Breast epithelium (tissue), 4 donors: ENCODE results near the gene RFX3. TPM values are rescaled to one million over a fixed set of nuclear protein-coding genes. Genes with fewer than 3 reads are reported as not detected.

Source experiments
- DNase-seq, 2 donors: peaks; one replicate each; pipeline ENCODE4 v3.0.0-alpha.2; 2019; ENCODE audit warnings: low spot score in 2 of 2
- H3K27ac ChIP-seq, 2 donors: fragments of 200-600 bp; sonication (generic) in 1 of 2; one replicate each; pipeline ENCODE4 v1.5.1; 2016 to 2019; ENCODE audit warnings: mild to moderate bottlenecking in 1 of 2
- H3K27me3 ChIP-seq, 2 donors: fragments of 200-600 bp; sonication (generic) in 1 of 2; one replicate each; pipeline versions ENCODE4 v1.5.1 to v1.6.0; 2017 to 2019; ENCODE audit warnings: control low read depth in 1 of 2, mild to moderate bottlenecking in 1 of 2
- H3K36me3 ChIP-seq: fragments of 200-600 bp; one replicate; pipeline ENCODE4 v1.5.1; 2019
- H3K4me1 ChIP-seq, 2 donors: fragments of 200-600 bp; sonication (generic); one replicate each; pipeline ENCODE4 v1.5.1; 2016 to 2019; ENCODE audit warnings: control low read depth in 1 of 2
- H3K4me3 ChIP-seq, 3 donors: fragments of 200-600 bp; sonication (generic); 1 replicate in 2 of 3; 2 replicates in 1 of 3; pipeline ENCODE4 v1.5.1; 2016 to 2019; ENCODE audit warnings: mild to moderate bottlenecking in 3 of 3, moderate library complexity in 2 of 3
- H3K9me3 ChIP-seq, 2 donors: fragments of 200-600 bp; sonication (generic) in 1 of 2; one replicate each; pipeline ENCODE4 v1.5.1; 2016 to 2019; ENCODE audit warnings: control low read depth in 1 of 2
- CTCF ChIP-seq, 3 donors: fragments of 450-650 bp; IDR thresholded peaks; one replicate each; pipeline ENCODE4 v1.5.1; 2016 to 2017; ENCODE audit warnings: antibody characterized with exemption in 3 of 3, mild to moderate bottlenecking in 3 of 3, moderate library complexity in 3 of 3
- POLR2A ChIP-seq: fragments of 450-650 bp; IDR thresholded peaks from one replicate; pipeline ENCODE4 v1.6.1; 2016; ENCODE audit warnings: antibody characterized with exemption, mild to moderate bottlenecking, moderate library complexity
- POLR2AphosphoS5 ChIP-seq, 3 donors: sonication (generic); formaldehyde crosslinking; IDR thresholded peaks; one replicate each; pipeline ENCODE4 v1.6.1; 2017; ENCODE audit warnings: antibody characterized with exemption in 3 of 3
- intact Hi-C: fragments of 100-400 bp; cut with DNase I; formaldehyde crosslinking; loops from one replicate; pipeline ENCODE4 v1.15.1; 2023; ENCODE audit warnings: low total_unique reads
- total RNA-seq, 3 donors: library from RNA; depleted of rRNA; stranded (reverse); fragments of >200 nt; gene quantifications; one replicate each; pipeline ENCODE4 v1.1.0, GENCODE V29; 2016

RFX3 gene
- total RNA-seq, 3 donors from 2014 or later: 9.3 to 18.0 (median 13.8) TPM

GRCh38 chr9:3528451-3528850 is 2.6 kb upstream of the RFX3 start:
- Histone ChIP-seq H3K4me3 (no peak overlapping the region), H3K27me3 (no peaks in the 10 kb centered on the region), H3K4me1 (no peaks in the 10 kb centered on the region), H3K9me3 (no peaks in the 10 kb centered on the region), H3K36me3 (no peaks in the 10 kb centered on the region), H3K27ac (no peak overlapping the region)
- intact Hi-C loops: no loop called here
- no peak for DNase-seq
- TF ChIP-seq POLR2A (no peak), POLR2AphosphoS5 (IDR thresholded peaks at IDR 0.05) (no peak), CTCF (IDR thresholded peaks at IDR 0.05) (no peak)

GRCh38 chr9:3526997-3527940 is 1.5 kb upstream of the RFX3 start:
- no peaks in the 10 kb centered on the region for H3K27me3 ChIP-seq
- H3K9me3 ChIP-seq: no peaks in the 10 kb centered on the region
- peak overlapping the region; percentile 82 to 89 (median 84) for H3K4me3 ChIP-seq
- DNase-seq: peak in 1 of 2 donors; percentile 24
- no peak for TF ChIP-seq POLR2AphosphoS5 (IDR thresholded peaks at IDR 0.05)
- TF ChIP-seq POLR2A: no peak
- no peak for TF ChIP-seq CTCF (IDR thresholded peaks at IDR 0.05)
- no peaks in the 10 kb centered on the region for H3K36me3 ChIP-seq
- intact Hi-C loops: no loop called here
- H3K4me1 ChIP-seq: no peaks in the 10 kb centered on the region
- H3K27ac ChIP-seq: peak overlapping the region; percentile 98 to 100

GRCh38 chr9:3526165-3526996 is 580 bp upstream of the RFX3 start:
- no peaks in the 10 kb centered on the region for H3K4me1 ChIP-seq

GRCh38 chr9:3525096-3525835 is 535 bp downstream of the RFX3 start:
- no peak for DNase-seq
- intact Hi-C loops: no loop called here
- no peak for TF ChIP-seq POLR2AphosphoS5 (IDR thresholded peaks at IDR 0.05)
- H3K27me3 ChIP-seq: no peaks in the 10 kb centered on the region
- H3K4me3 ChIP-seq: peak overlapping the region; percentile 82 to 89 (median 84)
- no peaks in the 10 kb centered on the region for H3K36me3 ChIP-seq
- no peaks in the 10 kb centered on the region for H3K9me3 ChIP-seq
- peak overlapping the region; percentile 98 to 100 for H3K27ac ChIP-seq
- no peaks in the 10 kb centered on the region for H3K4me1 ChIP-seq

More at GRCh38 chr9:3526165-3526996, 580 bp upstream of the RFX3 start:
- H3K27ac ChIP-seq: peak overlapping the region; percentile 98 to 100
- DNase-seq: peak; percentile 79 to 85
- H3K36me3 ChIP-seq: no peaks in the 10 kb centered on the region
- H3K9me3 ChIP-seq: no peaks in the 10 kb centered on the region
- TF ChIP-seq CTCF (IDR thresholded peaks at IDR 0.05) (peak in 1 of 3 donors; percentile 11), POLR2AphosphoS5 (IDR thresholded peaks at IDR 0.05) (peak; percentile 85 to 98 (median 95)), POLR2A (peak; percentile 92)
- intact Hi-C loops: no loop called here
- H3K4me3 ChIP-seq: peak overlapping the region; percentile 82 to 89 (median 84)
- H3K27me3 ChIP-seq: no peaks in the 10 kb centered on the region

GRCh38 chr9:3521966-3522365 is 3.8 kb downstream of the RFX3 start:
- no peak for DNase-seq
- Histone ChIP-seq H3K36me3 (no peaks in the 10 kb centered on the region), H3K4me1 (no peaks in the 10 kb centered on the region), H3K27me3 (no peaks in the 10 kb centered on the region), H3K27ac (no peak overlapping the region), H3K4me3 (no peak overlapping the region), H3K9me3 (no peaks in the 10 kb centered on the region)
- TF ChIP-seq CTCF (IDR thresholded peaks at IDR 0.05) (no peak), POLR2AphosphoS5 (IDR thresholded peaks at IDR 0.05) (no peak), POLR2A (no peak)
- intact Hi-C loops: no loop called here
